Hindlimb muscle (tissue), 1 donor: ENCODE data around the gene SLC39A11. TPM values are rescaled to one million over a fixed set of nuclear protein-coding genes. Genes with fewer than 3 reads are reported as not detected.
A peak's percentile ranks its signal among the peaks of the same experiment; 100 is the strongest.

Source experiments
- DNase-seq: peaks from one replicate; pipeline ENCODE4 v3.0.0-alpha.2; 2013
- polyA plus RNA-seq: library from polyadenylated mRNA; unstranded; fragments of 120-200 nt; gene quantifications from one replicate; pipeline ENCODE4 v1.2.1, GENCODE V29; 2013; ENCODE audit not compliant: insufficient read length

SLC39A11 gene
- polyA plus RNA-seq, 1 donor: 9.3 TPM

GRCh38 chr17:72683506-72684404 lies 408.7 kb downstream of the SLC39A11 start:
- no peak for DNase-seq

GRCh38 chr17:72682605-72683004 lies 409.9 kb downstream of the SLC39A11 start:
- no peak for DNase-seq

- DNase-seq: no peak
Observed at GRCh38 chr17:72681844-72682243, 410.6 kb downstream of the SLC39A11 start.

- DNase-seq: no peak
Observed at GRCh38 chr17:72677714-72678390, 414.6 kb downstream of the SLC39A11 start.

GRCh38 chr17:72677108-72677507 lies 415.4 kb downstream of the SLC39A11 start:
- no peak for DNase-seq

GRCh38 chr17:72672729-72673128 lies 419.8 kb downstream of the SLC39A11 start:
- DNase-seq: no peak

GRCh38 chr17:72671016-72671415 lies 421.5 kb downstream of the SLC39A11 start:
- DNase-seq: no peak

- no peak for DNase-seq
Observed at GRCh38 chr17:72667096-72668063, 425.1 kb downstream of the SLC39A11 start.

GRCh38 chr17:72665852-72666851 lies 426.3 kb downstream of the SLC39A11 start:
- peak; percentile 55 for DNase-seq

- no peak for DNase-seq
Observed at GRCh38 chr17:72662827-72663190, 429.7 kb downstream of the SLC39A11 start.

- DNase-seq: no peak
Observed at GRCh38 chr17:72661945-72662826, 430.3 kb downstream of the SLC39A11 start.

GRCh38 chr17:72661116-72661944 lies 431.2 kb downstream of the SLC39A11 start:
- DNase-seq: no peak

- no peak for DNase-seq
Observed at GRCh38 chr17:72660274-72661115, 432.0 kb downstream of the SLC39A11 start.

GRCh38 chr17:72659811-72660210 lies 432.7 kb downstream of the SLC39A11 start:
- DNase-seq: no peak

GRCh38 chr17:72658675-72659074 lies 433.8 kb downstream of the SLC39A11 start:
- no peak for DNase-seq

GRCh38 chr17:72657467-72658317 lies 434.8 kb downstream of the SLC39A11 start:
- DNase-seq: no peak

GRCh38 chr17:72656130-72656763 lies 436.2 kb downstream of the SLC39A11 start:
- DNase-seq: no peak
